A549 (cell line): Measurements from ENCODE around the gene SCNN1A. TPM values are rescaled to one million over a fixed set of nuclear protein-coding genes. Genes with fewer than 3 reads are reported as not detected.

Experiments used
- ATAC-seq, 2 experiments: fragments of 200-7000 bp in 1 of 2; fragments of >200 bp in 1 of 2; cut with Nextera tagmentation in 1 of 2; cut with Tn5 transposase in 1 of 2; 3 replicates each; pipeline versions ENCODE4 v1.8.0 to v1.9.1; 2018 to 2020; ENCODE audit warnings: mild to moderate bottlenecking in 1 of 2, moderate library complexity in 1 of 2
- CTCF ChIA-PET: fragments of 300-600 bp; sonication (Branson Sonifier 250); formaldehyde crosslinking; extraction: SDS; loops from one replicate; lab custom pipeline; 2021; ENCODE audit warnings: antibody characterized with exemption, inconsistent platforms; lab: Yijun Ruan, JAX
- POLR2A ChIA-PET: fragments of 350-600 bp; formaldehyde crosslinking; extraction: SDS; loops from one replicate; lab custom pipeline; 2021; ENCODE audit warnings: antibody characterized with exemption, inconsistent platforms; lab: Yijun Ruan, JAX
- DNase-seq, 2 experiments: peaks; one replicate each; pipeline versions ENCODE4 v3.0.0 to v3.0.0-alpha.2; 2011 to 2016; ENCODE audit warnings: low read depth in 1 of 2, low spot score in 1 of 2
- FAIRE-seq: peaks from 2 replicates; lab custom pipeline; 2011; peaks lifted over from hg19 to GRCh38; lab: Jason Lieb, UNC
- H3K27ac ChIP-seq, 2 experiments: fragments of >200 bp; sonication (Bioruptor Twin); formaldehyde crosslinking; 3 replicates each; pipeline ENCODE4 v1.5.1; 2016 to 2017
- H3K4me1 ChIP-seq: fragments of >200 bp; sonication (Bioruptor Twin); formaldehyde crosslinking; 3 replicates; pipeline ENCODE4 v1.6.1; 2016
- H3K4me2 ChIP-seq: fragments of >200 bp; sonication (Bioruptor Twin); formaldehyde crosslinking; 3 replicates; pipeline ENCODE4 v1.6.1; 2016
- H3K4me3 ChIP-seq: fragments of >200 bp; sonication (Bioruptor Twin); formaldehyde crosslinking; 3 replicates; pipeline ENCODE4 v1.5.1; 2016
- H3K9me3 ChIP-seq: fragments of >200 bp; sonication (Bioruptor Twin); formaldehyde crosslinking; 3 replicates; pipeline ENCODE4 v1.6.1; 2016
- BHLHE40 ChIP-seq: IDR thresholded peaks from 2 replicates; pipeline ENCODE4 v1.6.1; 2012; ENCODE audit warnings: low read depth, low read length, inconsistent platforms
- CEBPB ChIP-seq, 2 experiments: fragments of >200 bp in 1 of 2; sonication (Bioruptor Twin) in 1 of 2; formaldehyde crosslinking in 1 of 2; IDR thresholded peaks; 2 replicates each; pipeline ENCODE4 v1.6.1; 2012 to 2016
- CHD4 ChIP-seq: fragments of 200-600 bp; sonication (generic); IDR thresholded peaks from 2 replicates; pipeline ENCODE4 v1.6.1; 2016; ENCODE audit warnings: antibody characterized with exemption, mild to moderate bottlenecking, borderline replicate concordance
- E2F6 ChIP-seq: IDR thresholded peaks from 2 replicates; pipeline ENCODE4 v1.6.1; 2012; ENCODE audit warnings: low read depth, borderline replicate concordance
- EHF ChIP-seq: fragments of 250-450 bp; sonication (Bioruptor Pico); IDR thresholded peaks from 2 replicates; pipeline ENCODE4 v1.5.0; 2020; ENCODE audit warnings: mild to moderate bottlenecking
- ELK1 ChIP-seq: fragments of 150-350 bp; IDR thresholded peaks from 2 replicates; pipeline ENCODE4 v1.6.1; 2014; ENCODE audit warnings: low read depth, mild to moderate bottlenecking, low read length
- FOSL2 ChIP-seq, 2 experiments: fragments of 450-650 bp in 1 of 2; fragments of >200 bp in 1 of 2; sonication (Bioruptor Twin) in 1 of 2; formaldehyde crosslinking; IDR thresholded peaks; 2 replicates each; pipeline versions ENCODE4 v1.5.0 to v1.6.1; 2016 to 2020; ENCODE audit warnings: mild to moderate bottlenecking in 1 of 2, moderate library complexity in 1 of 2
- FOXS1 ChIP-seq: fragments of 250-450 bp; sonication (Bioruptor Pico); IDR thresholded peaks from 2 replicates; pipeline ENCODE4 v1.5.0; 2020; ENCODE audit warnings: mild to moderate bottlenecking, moderate library complexity
- HDAC2 ChIP-seq: fragments of 200-600 bp; sonication (generic); IDR thresholded peaks from 2 replicates; pipeline ENCODE4 v1.6.1; 2016
- HOXB13 ChIP-seq: fragments of 250-450 bp; sonication (Bioruptor Pico); IDR thresholded peaks from 2 replicates; pipeline ENCODE4 v1.5.0; 2020; ENCODE audit warnings: low read depth, mild to moderate bottlenecking, moderate library complexity
- HOXB5 ChIP-seq: fragments of 250-450 bp; sonication (Bioruptor Pico); IDR thresholded peaks from 2 replicates; pipeline ENCODE4 v1.5.0; 2020; ENCODE audit warnings: mild to moderate bottlenecking, moderate library complexity
- KDM1A ChIP-seq: fragments of 200-600 bp; sonication (generic); IDR thresholded peaks from 2 replicates; pipeline ENCODE4 v1.6.1; 2016; ENCODE audit warnings: low read depth, mild to moderate bottlenecking
- NFE2L2 ChIP-seq: fragments of 150-350 bp; conservative IDR thresholded peaks from 2 replicates; pipeline ENCODE4 v1.6.1; 2014; ENCODE audit warnings: low read length
- NPAS2 ChIP-seq: fragments of 250-450 bp; sonication (Bioruptor Pico); IDR thresholded peaks from 2 replicates; pipeline ENCODE4 v1.8.0; 2022; ENCODE audit warnings: mild to moderate bottlenecking, moderate library complexity, borderline replicate concordance
- RAD21 ChIP-seq, 2 experiments: fragments of >200 bp in 1 of 2; sonication (Bioruptor Twin) in 1 of 2; formaldehyde crosslinking in 1 of 2; IDR thresholded peaks in 1 of 2; conservative IDR thresholded peaks in 1 of 2; 2 replicates in 1 of 2; 3 replicates in 1 of 2; pipeline ENCODE4 v1.6.1; 2012 to 2018; ENCODE audit warnings: inconsistent platforms in 1 of 2
- RCOR1 ChIP-seq: fragments of 150-350 bp; IDR thresholded peaks from 2 replicates; pipeline ENCODE4 v1.6.1; 2014; ENCODE audit warnings: antibody characterized with exemption, low read length, low read depth
- RNF2 ChIP-seq: fragments of 200-600 bp; sonication (generic); IDR thresholded peaks from 2 replicates; pipeline ENCODE4 v1.6.1; 2016; ENCODE audit warnings: low read depth, mild to moderate bottlenecking, antibody characterized with exemption, moderate library complexity, borderline replicate concordance
- SMC3 ChIP-seq: fragments of >200 bp; sonication (Bioruptor Twin); formaldehyde crosslinking; IDR thresholded peaks from 3 replicates; pipeline ENCODE4 v1.6.1; 2018; ENCODE audit warnings: inconsistent platforms
- TFCP2L1 ChIP-seq: fragments of 250-450 bp; sonication (Bioruptor Pico); IDR thresholded peaks from 2 replicates; pipeline ENCODE4 v1.5.0; 2021; ENCODE audit warnings: mild to moderate bottlenecking
- WGBS: methylation state at CpG from one replicate; pipeline ENCODE4 v1.1.6; 2017; ENCODE audit errors: missing lambda C conversion rate; 5-methylcytosine and 5-hydroxymethylcytosine counted together
- polyA plus RNA-seq, 4 experiments: library from polyadenylated mRNA; depleted of rRNA in 3 of 4; stranded (reverse); fragments of >200 nt; fragmentation: RNase III in 1 of 4; extraction: RNeasy Plus Mini Kit Qiagen cat#74134 plus additional on column Dnase treatment in 1 of 4; gene quantifications; 2 replicates in 3 of 4; 3 replicates in 1 of 4; pipeline ENCODE4 v1.2.3, GENCODE V29; 2011 to 2017
- TF ChIP-seq, protein P1 (sequence below): IDR thresholded peaks from 2 replicates; pipeline ENCODE4 v1.6.1; 2012
- TF ChIP-seq, protein P2 (sequence below): fragments of 250-450 bp; sonication (Bioruptor Pico); IDR thresholded peaks from 2 replicates; pipeline ENCODE4 v1.5.0; 2020; ENCODE audit warnings: low read depth, mild to moderate bottlenecking, moderate library complexity
- TF ChIP-seq, protein P3 (sequence below): fragments of 450-650 bp; IDR thresholded peaks from 2 replicates; pipeline ENCODE4 v1.6.1; 2014; ENCODE audit warnings: antibody characterized with exemption
- TF ChIP-seq, protein P4 (sequence below): fragments of >200 bp; sonication (Bioruptor Twin); formaldehyde crosslinking; IDR thresholded peaks from 3 replicates; pipeline ENCODE4 v1.5.1; 2016

Gene SCNN1A
- polyA plus RNA-seq, 2 of the 4 experiments (the other 2 are of a cell fraction), result 6.0 to 7.0 TPM

DNA sequence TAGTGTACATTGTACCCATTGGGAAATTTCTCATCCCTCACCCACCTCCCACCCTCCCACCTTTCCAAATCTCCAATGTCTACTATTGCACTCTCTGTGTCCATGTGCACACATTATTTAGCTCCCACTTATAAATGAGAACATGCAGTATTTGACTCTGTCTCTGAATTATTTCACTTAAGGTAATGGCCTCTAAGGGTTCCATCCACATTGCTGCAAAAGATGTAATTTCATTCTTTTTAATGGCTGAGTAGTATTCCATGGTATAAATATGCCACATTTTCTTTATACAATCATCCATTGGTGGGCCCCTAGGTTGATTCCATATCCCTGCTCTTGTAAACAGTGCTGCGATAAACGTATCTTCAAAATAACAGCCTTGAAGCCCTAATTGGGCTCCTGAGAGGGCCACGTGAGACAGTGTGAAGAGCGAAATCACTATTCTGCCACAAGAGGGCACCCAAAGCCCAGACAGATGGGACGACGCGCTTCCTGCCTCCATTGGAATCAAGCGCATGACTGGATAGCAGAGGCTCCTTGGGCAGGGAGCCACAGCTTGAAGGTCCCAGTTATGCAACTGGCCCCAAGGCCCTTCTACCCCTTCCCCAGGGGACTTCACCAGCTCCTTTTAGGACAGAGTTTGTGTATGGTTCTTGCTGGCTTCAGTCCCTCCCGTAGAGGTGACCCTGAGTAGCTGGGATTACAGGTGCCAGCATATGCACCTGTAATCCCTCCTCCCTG lies 48.1 kb upstream of the SCNN1A start:
- peaks cover 26% of the 10 kb centered on the region for H3K4me1 ChIP-seq
- FAIRE-seq (peak; percentile 88), ATAC-seq (peak; percentile 91 to 95), DNase-seq (peak; percentile 87 to 93)
- H3K4me2 ChIP-seq, result no peak overlapping the region
- H3K4me3 ChIP-seq, result no peak overlapping the region
- TF ChIP-seq CEBPB (IDR thresholded peaks at IDR 0.05) (peak in 1 of 2 experiments; percentile 60; a peak in 1 of 4 replicates), ELK1 (no peak), FOXS1 (CRISPR knock-in tag) (0 out of 2 replicates have a peak, but pooled peaks have one; percentile 16), HOXB13 (CRISPR knock-in tag) (peak; percentile 64; the same call in 1 of the 2 replicates), BHLHE40 (peak; percentile 46; the same call in 1 of the 2 replicates), HOXB5 (CRISPR knock-in tag) (no peak), NFE2L2 (0 out of 2 replicates have a peak, but pooled peaks have one; percentile 13), EHF (peak; percentile 68; the same call in 1 of the 2 replicates), CHD4 (0 out of 2 replicates have a peak, but pooled peaks have one; percentile 65), TFCP2L1 (no peak), RNF2 (no peak), HDAC2 (0 out of 2 replicates have a peak, but pooled peaks have one; percentile 49), E2F6 (peak; percentile 93), SMC3 (peak; percentile 96), FOSL2 (IDR thresholded peaks at IDR 0.05) (no peak), FOSL2 (CRISPR knock-in tag; IDR thresholded peaks at IDR 0.05) (peak; percentile 38), RCOR1 (no peak), NPAS2 (CRISPR knock-in tag) (peak; percentile 69; the same call in 1 of the 2 replicates), KDM1A (peak; percentile 77; the same call in 1 of the 2 replicates), RAD21 (conservative IDR thresholded peaks at IDR 0.05 in 1 of 2, IDR thresholded peaks at IDR 0.05 in 1 of 2) (peak; percentile 98)
- TF ChIP-seq, protein P1, sequence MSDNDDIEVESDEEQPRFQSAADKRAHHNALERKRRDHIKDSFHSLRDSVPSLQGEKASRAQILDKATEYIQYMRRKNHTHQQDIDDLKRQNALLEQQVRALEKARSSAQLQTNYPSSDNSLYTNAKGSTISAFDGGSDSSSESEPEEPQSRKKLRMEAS, result peak; percentile 99
- TF ChIP-seq, protein P2, sequence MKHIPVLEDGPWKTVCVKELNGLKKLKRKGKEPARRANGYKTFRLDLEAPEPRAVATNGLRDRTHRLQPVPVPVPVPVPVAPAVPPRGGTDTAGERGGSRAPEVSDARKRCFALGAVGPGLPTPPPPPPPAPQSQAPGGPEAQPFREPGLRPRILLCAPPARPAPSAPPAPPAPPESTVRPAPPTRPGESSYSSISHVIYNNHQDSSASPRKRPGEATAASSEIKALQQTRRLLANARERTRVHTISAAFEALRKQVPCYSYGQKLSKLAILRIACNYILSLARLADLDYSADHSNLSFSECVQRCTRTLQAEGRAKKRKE (CRISPR knock-in tag), result 0 out of 2 replicates have a peak, but pooled peaks have one; percentile 6
- TF ChIP-seq, protein P3, sequence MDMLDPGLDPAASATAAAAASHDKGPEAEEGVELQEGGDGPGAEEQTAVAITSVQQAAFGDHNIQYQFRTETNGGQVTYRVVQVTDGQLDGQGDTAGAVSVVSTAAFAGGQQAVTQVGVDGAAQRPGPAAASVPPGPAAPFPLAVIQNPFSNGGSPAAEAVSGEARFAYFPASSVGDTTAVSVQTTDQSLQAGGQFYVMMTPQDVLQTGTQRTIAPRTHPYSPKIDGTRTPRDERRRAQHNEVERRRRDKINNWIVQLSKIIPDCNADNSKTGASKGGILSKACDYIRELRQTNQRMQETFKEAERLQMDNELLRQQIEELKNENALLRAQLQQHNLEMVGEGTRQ, result peak; percentile 72
- TF ChIP-seq, protein P4, sequence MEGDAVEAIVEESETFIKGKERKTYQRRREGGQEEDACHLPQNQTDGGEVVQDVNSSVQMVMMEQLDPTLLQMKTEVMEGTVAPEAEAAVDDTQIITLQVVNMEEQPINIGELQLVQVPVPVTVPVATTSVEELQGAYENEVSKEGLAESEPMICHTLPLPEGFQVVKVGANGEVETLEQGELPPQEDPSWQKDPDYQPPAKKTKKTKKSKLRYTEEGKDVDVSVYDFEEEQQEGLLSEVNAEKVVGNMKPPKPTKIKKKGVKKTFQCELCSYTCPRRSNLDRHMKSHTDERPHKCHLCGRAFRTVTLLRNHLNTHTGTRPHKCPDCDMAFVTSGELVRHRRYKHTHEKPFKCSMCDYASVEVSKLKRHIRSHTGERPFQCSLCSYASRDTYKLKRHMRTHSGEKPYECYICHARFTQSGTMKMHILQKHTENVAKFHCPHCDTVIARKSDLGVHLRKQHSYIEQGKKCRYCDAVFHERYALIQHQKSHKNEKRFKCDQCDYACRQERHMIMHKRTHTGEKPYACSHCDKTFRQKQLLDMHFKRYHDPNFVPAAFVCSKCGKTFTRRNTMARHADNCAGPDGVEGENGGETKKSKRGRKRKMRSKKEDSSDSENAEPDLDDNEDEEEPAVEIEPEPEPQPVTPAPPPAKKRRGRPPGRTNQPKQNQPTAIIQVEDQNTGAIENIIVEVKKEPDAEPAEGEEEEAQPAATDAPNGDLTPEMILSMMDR, result peak; percentile 95
- WGBS, result 8% methylated on average over 9 of the region's 9 CpGs
- no peaks in the 10 kb centered on the region for H3K9me3 ChIP-seq
- POLR2A ChIA-PET, result interaction anchor here (0.5 to 1.4 kb wide), 3 partner anchors 47 to 210 kb away, joined by 3 to 9 read pairs (median 4); partner anchors contain the start of genes GAPDH and VAMP1
- CTCF ChIA-PET, result interaction anchor here (0.5 to 8.1 kb wide), 54 partner anchors 9 to 417 kb away, joined by 3 to 121 read pairs (median 4); partner anchors contain the start of genes CD27, GAPDH, GNB3 and MRPL51
- peak overlapping the region; percentile 42 to 76; a peak in 4 of 6 replicates for H3K27ac ChIP-seq
